ENCODE results near the gene PIEZO2.

The PIEZO2 gene

GRCh38 chr18:10748641-10749040 is 400.7 kb downstream of the PIEZO2 start:
- H3K4me1 ChIP-seq (ENCODE audit: insufficient read depth, low read length, severe bottlenecking) = peaks cover 17% of the 10 kb centered on the region
- no peak overlapping the region for H2AFZ ChIP-seq (ENCODE audit: low read length)
- no peak overlapping the region for H3K4me3 ChIP-seq (ENCODE audit: low read depth, low read length, poor library complexity, severe bottlenecking)
- H4K20me1 ChIP-seq (ENCODE audit: insufficient read depth, low read length) = no peaks in the 10 kb centered on the region
- no peak overlapping the region for H3K4me2 ChIP-seq (ENCODE audit: low read length)
- no peak overlapping the region for H3K27ac ChIP-seq (ENCODE audit: low read depth, low read length, poor library complexity, severe bottlenecking)
- no peaks in the 10 kb centered on the region for H3K36me3 ChIP-seq (ENCODE audit: insufficient read depth, low read length)
- no peaks in the 10 kb centered on the region for H3K27me3 ChIP-seq (ENCODE audit: insufficient read depth, low read length)
- no peak overlapping the region for H3K9ac ChIP-seq (ENCODE audit: low read length)
- no peaks in the 10 kb centered on the region for H3K79me2 ChIP-seq (ENCODE audit: insufficient read depth, low read length)
- no peaks in the 10 kb centered on the region for H3K9me2 ChIP-seq (ENCODE audit: low read depth, low read length)
- TF ChIP-seq EZH2 (IDR thresholded peaks at IDR 0.05; ENCODE audit: borderline replicate concordance, low read length) = no peak
- no peak for TF ChIP-seq CTCF (IDR thresholded peaks at IDR 0.05; ENCODE audit: low read length)
- H3K9me3 ChIP-seq (ENCODE audit: low read length) = no peaks in the 10 kb centered on the region
- no peaks in the 10 kb centered on the region for H3F3A ChIP-seq (ENCODE audit: insufficient read depth, low read length)

- no peaks in the 10 kb centered on the region for H3K9me2 ChIP-seq (ENCODE audit: low read depth, low read length)
- TF ChIP-seq EZH2 (IDR thresholded peaks at IDR 0.05; ENCODE audit: borderline replicate concordance, low read length) = no peak
- no peak for TF ChIP-seq CTCF (IDR thresholded peaks at IDR 0.05; ENCODE audit: low read length)
- H3K27ac ChIP-seq (ENCODE audit: low read depth, low read length, poor library complexity, severe bottlenecking) = peak overlapping the region; percentile 18
- H3K36me3 ChIP-seq (ENCODE audit: insufficient read depth, low read length) = no peaks in the 10 kb centered on the region
- H3K4me1 ChIP-seq (ENCODE audit: insufficient read depth, low read length, severe bottlenecking) = peaks cover 17% of the 10 kb centered on the region
- no peaks in the 10 kb centered on the region for H4K20me1 ChIP-seq (ENCODE audit: insufficient read depth, low read length)
- no peaks in the 10 kb centered on the region for H3K79me2 ChIP-seq (ENCODE audit: insufficient read depth, low read length)
- no peak overlapping the region for H3K9ac ChIP-seq (ENCODE audit: low read length)
- H3F3A ChIP-seq (ENCODE audit: insufficient read depth, low read length) = no peaks in the 10 kb centered on the region
- H3K4me3 ChIP-seq (ENCODE audit: low read depth, low read length, poor library complexity, severe bottlenecking) = no peak overlapping the region
- no peak overlapping the region for H3K4me2 ChIP-seq (ENCODE audit: low read length)
- no peak overlapping the region for H2AFZ ChIP-seq (ENCODE audit: low read length)
- H3K9me3 ChIP-seq (ENCODE audit: low read length) = no peaks in the 10 kb centered on the region
- no peaks in the 10 kb centered on the region for H3K27me3 ChIP-seq (ENCODE audit: insufficient read depth, low read length)
Measured at GRCh38 chr18:10745971-10746370, 403.4 kb downstream of the PIEZO2 start.

GRCh38 chr18:10745219-10745618 is 404.1 kb downstream of the PIEZO2 start:
- no peaks in the 10 kb centered on the region for H3K9me2 ChIP-seq (ENCODE audit: low read depth, low read length)
- no peak overlapping the region for H3K9ac ChIP-seq (ENCODE audit: low read length)
- TF ChIP-seq EZH2 (IDR thresholded peaks at IDR 0.05; ENCODE audit: borderline replicate concordance, low read length) (no peak), CTCF (IDR thresholded peaks at IDR 0.05; ENCODE audit: low read length) (no peak)
- H3K27ac ChIP-seq (ENCODE audit: low read depth, low read length, poor library complexity, severe bottlenecking) = peak overlapping the region; percentile 18
- H3F3A ChIP-seq (ENCODE audit: insufficient read depth, low read length) = no peaks in the 10 kb centered on the region
- H3K36me3 ChIP-seq (ENCODE audit: insufficient read depth, low read length) = no peaks in the 10 kb centered on the region
- H4K20me1 ChIP-seq (ENCODE audit: insufficient read depth, low read length) = no peaks in the 10 kb centered on the region
- H2AFZ ChIP-seq (ENCODE audit: low read length) = no peak overlapping the region
- no peak overlapping the region for H3K4me2 ChIP-seq (ENCODE audit: low read length)
- H3K4me3 ChIP-seq (ENCODE audit: low read depth, low read length, poor library complexity, severe bottlenecking) = no peak overlapping the region
- H3K79me2 ChIP-seq (ENCODE audit: insufficient read depth, low read length) = no peaks in the 10 kb centered on the region
- no peaks in the 10 kb centered on the region for H3K27me3 ChIP-seq (ENCODE audit: insufficient read depth, low read length)
- peaks cover 17% of the 10 kb centered on the region for H3K4me1 ChIP-seq (ENCODE audit: insufficient read depth, low read length, severe bottlenecking)
- no peaks in the 10 kb centered on the region for H3K9me3 ChIP-seq (ENCODE audit: low read length)

Data from OCI-LY1 (cell line).